Sigmoid colon (tissue), 7 donors: Measurements from ENCODE around the gene FAM210A. TPM values are rescaled to one million over a fixed set of nuclear protein-coding genes. Genes with fewer than 3 reads are reported as not detected.
"Not testable (repeated sequence)": the region's sequence is repeated elsewhere in the genome, so short reads cannot be mapped to it uniquely, and the experiment has no call there.

Experiments used
- DNase-seq: peaks from one replicate; pipeline ENCODE4 v3.0.0-alpha.2; 2019
- H3K27ac ChIP-seq, 4 donors: fragments of 200-600 bp; sonication (generic); one replicate each; pipeline ENCODE4 v1.5.1; 2016 to 2019; ENCODE audit warnings: mild to moderate bottlenecking in 1 of 4
- H3K27me3 ChIP-seq, 3 donors: fragments of 200-600 bp; sonication (generic); one replicate each; pipeline ENCODE4 v1.5.1; 2019; ENCODE audit warnings: mild to moderate bottlenecking in 1 of 3
- H3K36me3 ChIP-seq, 4 donors: fragments of 200-600 bp; sonication (generic); one replicate each; pipeline ENCODE4 v1.5.1; 2016 to 2019
- H3K4me1 ChIP-seq, 4 donors: fragments of 200-600 bp; sonication (generic); one replicate each; pipeline ENCODE4 v1.5.1; 2017 to 2019
- H3K4me3 ChIP-seq, 4 donors: fragments of 200-600 bp; sonication (generic); one replicate each; pipeline ENCODE4 v1.5.1; 2017 to 2019; ENCODE audit warnings: mild to moderate bottlenecking in 2 of 4, moderate library complexity in 1 of 4
- H3K9me3 ChIP-seq, 4 donors: fragments of 200-600 bp in 3 of 4; sonication (generic) in 3 of 4; one replicate each; pipeline versions ENCODE4 v1.5.1 to v1.6.1; 2013 to 2019
- CTCF ChIP-seq, 4 experiments: fragments of 450-650 bp in 3 of 4; fragments of 200-600 bp in 1 of 4; IDR thresholded peaks; one replicate each; pipeline ENCODE4 v1.5.1; 2016 to 2019; ENCODE audit warnings: antibody characterized with exemption in 4 of 4, mild to moderate bottlenecking in 3 of 4, moderate library complexity in 2 of 4
- EP300 ChIP-seq, 4 donors: sonication (generic); formaldehyde crosslinking; IDR thresholded peaks; one replicate each; pipeline ENCODE4 v1.6.1; 2017; ENCODE audit warnings: antibody characterized with exemption in 4 of 4
- POLR2A ChIP-seq, 2 donors: fragments of 450-650 bp; IDR thresholded peaks; one replicate each; pipeline ENCODE4 v1.6.1; 2016; ENCODE audit warnings: antibody characterized with exemption in 2 of 2, mild to moderate bottlenecking in 2 of 2, moderate library complexity in 2 of 2
- POLR2AphosphoS5 ChIP-seq, 4 donors: sonication (generic); formaldehyde crosslinking; IDR thresholded peaks; one replicate each; pipeline ENCODE4 v1.6.1; 2017; ENCODE audit warnings: antibody characterized with exemption in 4 of 4
- WGBS, 2 donors: extraction: QIAGEN DNeasy Blood & Tissue Kit; methylation state at CpG; one replicate each; pipeline ENCODE4 v1.1.7; 2013; 5-methylcytosine and 5-hydroxymethylcytosine counted together
- intact Hi-C: fragments of 100-400 bp; cut with DNase I; formaldehyde crosslinking; loops from one replicate; pipeline ENCODE4 v1.15.1; 2023
- polyA plus RNA-seq, 3 donors: library from polyadenylated mRNA; stranded (reverse); fragments of 200-250 nt; gene quantifications; one replicate each; pipeline ENCODE4 v1.2.3, GENCODE V29; 2013
- total RNA-seq, 4 donors: library from RNA; depleted of rRNA; stranded (reverse); fragments of >200 nt; gene quantifications; one replicate each; pipeline ENCODE4 v1.1.0, GENCODE V29; 2016
- donor health status: healthy with polysubstance abuse.
- donor health status: Bipolar disorder and iron deficiency.
- donor health status: healthy.

Gene FAM210A
- total and polyA plus RNA-seq, 7 donors, result 4.8 to 19.6 (median 11.3) TPM

DNA sequence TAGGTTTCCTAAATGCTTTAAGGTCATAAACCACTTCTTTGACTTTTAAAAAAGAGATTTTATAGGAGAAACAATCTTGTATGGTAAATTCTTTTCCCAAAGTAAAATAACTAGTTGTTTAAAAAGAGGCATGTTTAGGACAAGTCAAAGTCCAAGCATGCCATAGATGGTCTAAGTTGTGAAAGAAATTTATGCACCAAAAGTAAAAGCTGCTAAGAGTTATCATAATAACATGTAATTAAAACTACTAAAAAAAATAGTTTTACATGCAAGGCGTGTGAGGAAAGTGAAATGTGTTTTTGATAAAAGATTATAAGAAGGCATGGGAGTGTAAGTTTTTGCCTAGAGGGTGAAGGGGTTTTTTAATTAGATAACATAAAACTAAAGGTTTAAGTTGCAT lies 22.5 kb downstream of the FAM210A start:
- H3K4me3 ChIP-seq, result no peak overlapping the region
- WGBS, 2 donors, result 95 to 97% methylated on average over 1 of the region's 1 CpG
- intact Hi-C loops, result no loop called here
- no peaks in the 10 kb centered on the region for H3K36me3 ChIP-seq
- H3K27ac ChIP-seq, result no peak overlapping the region
- H3K9me3 ChIP-seq, result peaks cover 0 to 5% (median 0%) of the 10 kb centered on the region in 4 donors
- no peak for TF ChIP-seq POLR2AphosphoS5 (IDR thresholded peaks at IDR 0.05)
- no peak for TF ChIP-seq EP300 (IDR thresholded peaks at IDR 0.05)
- TF ChIP-seq CTCF (IDR thresholded peaks at IDR 0.05), result no peak
- TF ChIP-seq POLR2A (IDR thresholded peaks at IDR 0.05), result no peak
- DNase-seq, result no peak
- H3K4me1 ChIP-seq, result no peaks in the 10 kb centered on the region
- H3K27me3 ChIP-seq, result no peaks in the 10 kb centered on the region

- H3K9me3 ChIP-seq, result peaks cover 0 to 5% (median 0%) of the 10 kb centered on the region in 4 donors
- WGBS, 2 donors, result 79 to 89% methylated on average over 1 of the region's 1 CpG
- intact Hi-C loops, result no loop called here
- no peaks in the 10 kb centered on the region for H3K27me3 ChIP-seq
- no peak for TF ChIP-seq EP300 (IDR thresholded peaks at IDR 0.05)
- H3K4me1 ChIP-seq, result no peaks in the 10 kb centered on the region
- H3K27ac ChIP-seq, result no peak overlapping the region
- no peaks in the 10 kb centered on the region for H3K36me3 ChIP-seq
- H3K4me3 ChIP-seq, result no peak overlapping the region
- no peak for DNase-seq
Observed at GRCh38 chr18:13700153-13700552, 26.2 kb downstream of the FAM210A start.

- DNase-seq, result no peak
- Histone ChIP-seq H3K27ac (no peak overlapping the region), H3K4me3 (no peak overlapping the region), H3K4me1 (no peaks in the 10 kb centered on the region), H3K27me3 (no peaks in the 10 kb centered on the region), H3K36me3 (no peaks in the 10 kb centered on the region), H3K9me3 (peaks cover 0 to 5% (median 0%) of the 10 kb centered on the region in 4 donors)
- TF ChIP-seq POLR2A (IDR thresholded peaks at IDR 0.05) (no peak), EP300 (IDR thresholded peaks at IDR 0.05) (no peak), POLR2AphosphoS5 (IDR thresholded peaks at IDR 0.05) (no peak), CTCF (IDR thresholded peaks at IDR 0.05) (no peak)
- intact Hi-C loops, result no loop called here
- WGBS, 2 donors, result 93 to 94% methylated on average over 3 of the region's 3 CpGs
Observed at GRCh38 chr18:13696961-13697360, 29.4 kb downstream of the FAM210A start.

DNA sequence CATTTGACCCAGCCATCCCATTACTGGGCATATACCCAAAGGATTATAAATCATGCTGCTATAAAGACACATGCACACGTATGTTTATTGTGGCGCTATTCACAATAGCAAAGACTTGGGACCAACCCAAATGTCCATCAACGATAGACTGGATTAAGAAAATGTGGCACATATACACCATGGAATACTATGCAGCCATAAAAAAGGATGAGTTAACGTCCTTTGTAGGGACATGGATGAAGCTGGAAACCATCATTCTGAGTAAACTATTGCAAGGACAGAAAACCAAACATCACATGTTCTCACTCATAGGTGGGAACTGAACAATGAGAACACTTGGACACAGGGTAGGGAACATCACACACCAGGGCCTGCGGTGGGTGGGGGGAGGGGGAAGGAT lies 31.0 kb downstream of the FAM210A start:
- DNase-seq, intact Hi-C loops, H3K27me3 ChIP-seq, H3K9me3 ChIP-seq, H3K4me1 ChIP-seq, H3K27ac ChIP-seq, H3K36me3 ChIP-seq, H3K4me3 ChIP-seq: not testable (repeated sequence)
- 92 to 98% methylated on average over 5 of the region's 5 CpGs for WGBS, 2 donors

DNA sequence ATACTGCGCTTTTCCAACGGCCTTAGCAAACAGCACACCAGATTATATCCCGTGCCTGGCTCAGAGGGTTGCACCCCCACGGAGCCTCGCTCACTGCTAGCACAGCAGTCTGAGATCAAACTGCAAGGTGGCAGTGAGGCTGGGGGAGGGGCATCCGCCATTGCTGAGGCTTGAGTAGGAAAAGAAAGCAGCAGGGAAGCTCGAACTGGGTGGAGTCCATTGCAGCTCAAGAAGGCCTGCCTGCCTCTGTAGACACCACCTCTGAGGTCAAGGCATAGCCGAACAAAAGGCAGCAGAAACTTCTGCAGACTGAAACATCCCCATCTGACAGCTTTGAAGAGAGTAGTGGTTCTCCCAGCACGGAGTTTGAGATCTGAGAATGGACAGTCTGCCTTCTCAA lies 36.3 kb downstream of the FAM210A start:
- H3K27me3 ChIP-seq, H3K9me3 ChIP-seq, H3K36me3 ChIP-seq, H3K4me1 ChIP-seq, DNase-seq, intact Hi-C loops, H3K4me3 ChIP-seq, H3K27ac ChIP-seq: not testable (repeated sequence)
- WGBS, 2 donors, result 95 to 96% methylated on average over 9 of the region's 9 CpGs

GRCh38 chr18:13688191-13689136 lies 37.9 kb downstream of the FAM210A start:
- Histone ChIP-seq H3K36me3 (no peaks in the 10 kb centered on the region), H3K9me3 (no peaks in the 10 kb centered on the region), H3K27ac (no peak overlapping the region), H3K4me1 (no peaks in the 10 kb centered on the region), H3K4me3 (no peak overlapping the region), H3K27me3 (no peaks in the 10 kb centered on the region)
- no peak for DNase-seq
- TF ChIP-seq POLR2AphosphoS5 (IDR thresholded peaks at IDR 0.05) (no peak), EP300 (IDR thresholded peaks at IDR 0.05) (no peak), POLR2A (IDR thresholded peaks at IDR 0.05) (no peak), CTCF (IDR thresholded peaks at IDR 0.05) (no peak)
- intact Hi-C loops, result no loop called here
- WGBS, 2 donors, result 94 to 95% methylated on average over 21 of the region's 21 CpGs
